GF-D8 (cell line): ENCODE data around the gene DOCK2.
"Not testable (repeated sequence)": the region's sequence is repeated elsewhere in the genome, so short reads cannot be mapped to it uniquely, and the experiment has no call there.

Source experiments
- DNase-seq: peaks from one replicate; lab custom pipeline; 2025; lab: John Stamatoyannopoulos, UW

Gene DOCK2

DNA sequence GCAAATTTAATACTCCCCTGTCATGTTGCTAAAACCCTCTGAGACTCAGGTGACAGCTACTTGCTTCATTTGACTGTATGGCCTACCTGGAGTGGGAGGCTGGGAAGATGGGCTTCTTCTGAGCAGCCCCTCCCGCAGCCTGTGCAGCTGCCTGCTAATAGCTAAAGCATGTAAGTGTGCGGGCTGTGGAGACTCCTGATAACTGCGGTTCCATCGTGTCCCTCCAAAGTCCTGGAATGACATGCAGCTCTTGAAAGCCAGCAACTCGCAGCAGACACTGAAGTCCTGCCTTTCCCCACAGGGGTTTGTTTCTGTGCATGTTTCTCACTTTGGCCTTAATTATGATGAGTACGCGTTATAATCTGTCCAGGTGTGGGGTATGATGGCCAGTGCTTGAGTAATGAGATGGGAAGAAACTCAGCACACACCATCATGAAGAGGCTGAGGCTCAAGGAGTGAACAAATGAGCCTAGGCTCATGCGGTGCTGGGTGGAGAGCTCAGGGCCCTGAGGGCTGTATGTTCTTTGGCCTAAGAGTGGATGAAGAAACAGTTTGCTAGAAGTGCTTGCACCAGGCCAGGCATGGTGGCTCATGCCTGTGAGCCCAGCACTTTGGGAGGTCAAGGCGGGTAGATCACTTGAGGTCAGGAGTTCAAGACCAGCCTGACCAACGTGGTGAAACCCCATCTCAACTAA, 119.1 kb downstream of the DOCK2 start:
- DNase-seq, result no peak

DNA sequence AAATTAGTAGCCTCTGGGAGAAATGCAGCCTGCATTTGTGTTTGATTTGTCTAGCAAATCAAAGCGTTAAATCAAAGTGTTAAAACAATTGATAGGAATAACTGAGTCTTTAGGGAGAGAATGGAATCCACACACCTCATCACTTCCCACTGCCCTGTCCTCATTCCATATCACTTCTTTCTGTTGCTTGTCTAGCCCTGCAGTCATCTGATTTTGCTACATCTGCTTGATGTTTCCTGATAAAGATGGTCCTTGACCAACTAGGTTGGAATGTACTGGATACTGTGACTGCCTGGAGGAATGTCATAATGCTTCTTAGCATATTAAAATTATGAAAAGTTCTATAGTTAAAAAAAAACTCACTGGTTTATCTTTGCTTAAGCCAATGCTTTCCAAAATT, 119.9 kb downstream of the DOCK2 start:
- no peak for DNase-seq

DNA sequence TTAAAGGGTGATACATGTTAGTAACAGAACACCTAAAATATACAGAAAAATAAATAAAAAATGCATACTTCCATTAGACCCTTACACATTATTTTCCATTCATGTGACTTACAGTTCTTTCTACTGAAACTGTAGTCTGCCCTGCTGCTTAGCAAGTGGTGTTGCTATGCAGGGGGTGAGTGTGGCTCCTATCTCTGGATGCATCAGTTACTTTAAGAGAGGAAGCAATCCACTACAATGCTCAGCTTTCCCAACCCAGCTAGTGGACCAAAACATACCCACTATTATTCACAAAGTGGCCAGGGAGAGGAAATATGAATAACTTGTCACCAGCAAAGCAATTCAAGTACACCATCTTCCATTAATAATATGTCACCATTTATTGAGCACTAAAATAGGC, 121.8 kb downstream of the DOCK2 start:
- DNase-seq, result no peak

DNA sequence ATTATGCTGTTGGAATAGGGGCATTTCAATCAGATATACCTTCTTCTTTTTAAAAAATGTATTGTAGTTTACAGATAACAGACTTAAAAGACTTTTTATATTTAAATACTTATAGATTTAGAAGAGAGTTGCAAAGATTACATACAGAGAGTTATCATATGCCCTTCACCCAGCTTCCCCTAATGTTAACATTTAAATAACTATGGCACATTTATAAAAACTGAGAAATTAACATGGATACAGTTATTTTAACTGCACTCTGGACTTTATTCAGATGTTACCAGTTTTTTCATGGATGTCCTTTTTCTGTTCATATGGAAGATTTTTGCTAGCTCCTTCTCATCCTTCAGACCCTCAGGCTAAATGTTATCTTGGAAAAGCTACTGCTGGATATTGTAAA, 123.2 kb downstream of the DOCK2 start:
- no peak for DNase-seq

DNA sequence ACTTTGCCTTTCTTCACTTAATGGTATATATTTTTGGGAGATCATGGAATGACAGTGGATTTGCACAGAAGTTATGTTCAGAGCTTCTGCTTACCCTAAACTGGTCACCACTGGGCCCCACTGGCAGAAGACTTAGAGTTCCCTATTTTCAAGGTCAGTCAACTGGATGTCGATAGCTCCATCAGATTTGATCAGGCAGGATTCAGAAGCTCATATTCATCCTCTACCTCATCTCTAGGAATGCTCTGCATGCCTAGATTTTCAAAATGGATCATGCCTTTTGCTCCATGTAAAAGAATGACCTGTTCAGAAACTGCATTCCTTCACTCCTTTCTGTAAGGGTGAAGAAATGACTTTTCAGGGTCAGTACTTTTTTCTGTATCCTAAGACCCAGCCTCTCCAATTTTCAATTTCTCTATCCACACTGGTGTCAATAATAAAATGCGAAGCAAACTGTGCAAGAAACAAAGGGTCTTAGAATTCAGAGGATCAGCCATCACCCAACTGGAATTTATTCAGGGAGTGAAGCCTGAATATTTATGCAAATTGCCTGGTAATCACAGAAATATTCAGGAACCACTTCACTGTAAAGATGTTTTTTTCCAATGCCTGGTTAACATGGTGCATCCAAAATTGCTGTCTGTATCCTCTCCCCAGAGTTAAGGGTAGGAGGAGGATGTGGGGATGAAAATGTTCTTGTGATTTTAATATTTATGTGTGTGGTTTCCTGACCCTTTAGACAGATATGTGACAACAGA, 125.4 kb downstream of the DOCK2 start:
- no peak for DNase-seq

DNA sequence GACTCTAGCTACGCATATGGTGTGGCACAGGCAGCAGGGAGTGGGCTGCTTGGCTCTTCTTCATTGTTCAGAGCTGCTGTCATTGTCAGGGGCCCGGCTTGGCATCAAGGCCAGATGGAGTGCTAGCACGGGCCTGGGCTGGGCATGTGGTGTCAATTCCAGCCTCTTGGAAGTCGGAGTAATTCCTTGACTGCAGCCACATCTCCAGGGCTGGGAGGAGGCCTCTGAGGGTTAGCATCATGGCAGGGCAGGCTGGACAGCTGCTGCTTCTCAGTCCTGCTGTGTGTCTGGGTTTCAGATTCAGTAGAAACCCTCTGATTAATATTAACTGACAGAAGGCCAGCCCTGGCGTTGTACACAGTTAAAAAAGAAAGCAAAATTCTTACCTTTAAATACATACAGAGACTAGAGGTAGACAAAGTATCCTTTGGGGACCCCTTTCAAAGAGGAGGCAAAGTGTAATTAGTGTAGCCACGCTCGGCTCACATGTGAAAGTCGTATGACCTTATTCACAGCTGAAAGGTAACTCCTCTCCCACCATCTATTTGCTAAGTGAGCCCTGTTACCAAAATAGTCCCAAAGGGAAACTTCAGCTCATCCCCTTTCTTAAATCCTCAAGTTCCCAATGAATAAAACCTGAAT, 126.4 kb downstream of the DOCK2 start:
- DNase-seq, result no peak

DNA sequence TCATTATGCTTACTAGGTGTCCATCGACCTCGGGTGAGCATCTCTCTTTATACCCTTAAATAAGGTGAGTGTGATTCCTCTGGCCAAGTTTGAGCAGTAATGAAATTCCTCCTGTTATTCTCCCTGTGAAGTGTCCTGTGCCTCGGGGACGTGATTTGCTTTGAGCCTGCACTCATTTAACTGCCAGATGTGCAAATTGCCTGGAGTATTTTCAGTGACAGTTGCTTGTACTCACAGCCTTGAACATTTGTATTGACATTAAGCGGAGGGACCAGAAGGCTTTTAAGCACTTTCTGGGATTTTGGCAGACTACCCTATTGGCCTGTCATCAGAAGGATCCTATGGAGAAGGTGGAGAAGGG, 126.9 kb downstream of the DOCK2 start:
- DNase-seq, result no peak

DNA sequence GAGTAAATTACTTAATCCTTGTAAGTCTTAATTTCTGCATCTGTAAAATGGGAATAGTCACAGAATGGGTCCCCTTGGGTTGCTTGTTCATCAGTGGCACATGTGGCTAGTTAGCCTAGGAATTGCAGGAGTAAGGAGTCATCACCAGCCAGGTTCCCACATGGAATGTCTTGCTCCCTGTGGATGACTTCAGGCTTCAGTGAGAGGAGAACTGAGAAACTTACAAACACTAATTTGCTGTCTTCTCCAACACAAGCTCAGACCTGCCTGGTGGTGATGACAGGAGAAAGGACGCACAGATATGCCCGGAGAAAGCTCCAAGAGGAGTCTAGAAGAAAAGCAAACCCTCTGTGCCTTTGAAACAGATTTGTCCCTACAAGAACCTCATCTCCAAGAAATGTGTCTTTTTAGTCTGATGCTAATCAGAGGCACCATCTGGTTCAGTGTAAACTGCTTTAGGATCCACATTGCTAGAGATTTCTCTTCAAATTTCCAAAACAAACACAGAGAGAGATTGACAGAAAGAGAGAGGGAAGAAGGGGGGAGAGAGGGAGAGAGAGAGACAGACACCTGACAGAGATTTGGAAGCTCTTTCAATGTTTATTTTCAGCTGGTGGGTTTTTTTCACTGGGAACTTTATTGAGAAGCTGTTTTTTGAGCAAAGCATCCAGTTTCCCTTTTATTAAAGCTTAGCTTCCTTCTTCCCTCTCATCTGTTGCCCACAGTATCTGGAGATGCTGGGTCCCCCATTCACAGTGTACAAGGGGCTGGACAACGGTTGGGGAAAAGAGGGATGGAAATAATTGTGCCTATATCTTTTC, 128.3 kb downstream of the DOCK2 start:
- DNase-seq, result no peak

DNA sequence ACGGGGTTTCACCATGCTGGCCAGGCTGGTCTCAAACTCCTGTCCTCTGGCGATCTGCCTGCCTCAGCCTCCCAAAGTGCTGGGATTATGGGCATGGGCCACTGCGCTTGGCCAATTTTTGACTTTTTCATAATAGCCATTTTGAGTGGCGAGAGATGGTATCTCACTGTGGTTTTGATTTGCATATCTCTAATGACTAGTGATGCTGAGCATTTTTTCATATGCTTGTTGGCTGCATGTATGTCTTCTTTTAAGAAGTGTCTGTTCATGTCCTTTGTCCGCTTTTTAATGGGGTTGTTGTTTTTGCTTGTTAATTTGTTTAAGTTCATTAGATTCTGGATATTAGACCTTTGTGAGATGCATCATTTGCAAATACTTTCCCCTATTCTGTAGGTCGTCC, 129.9 kb downstream of the DOCK2 start:
- DNase-seq, result not testable (repeated sequence)

DNA sequence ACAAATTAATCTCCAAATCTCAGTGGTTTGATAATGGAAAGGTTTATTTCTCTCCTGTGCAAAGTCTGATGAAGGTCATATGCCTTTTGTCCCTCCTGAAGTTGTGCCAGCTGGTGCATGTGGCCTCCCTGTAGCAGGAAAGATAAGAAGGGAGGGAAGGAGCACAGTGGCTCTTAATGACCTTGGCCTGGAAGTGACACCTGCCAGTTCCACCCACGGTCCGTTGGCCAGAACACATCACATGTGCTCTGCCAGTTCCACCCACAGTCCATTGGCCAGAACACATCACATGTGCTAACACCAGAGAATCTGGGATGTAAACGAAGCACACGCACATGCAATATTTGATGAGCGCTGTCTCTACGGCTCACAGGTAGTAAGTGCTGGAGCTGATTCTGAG, 130.9 kb downstream of the DOCK2 start:
- no peak for DNase-seq

DNA sequence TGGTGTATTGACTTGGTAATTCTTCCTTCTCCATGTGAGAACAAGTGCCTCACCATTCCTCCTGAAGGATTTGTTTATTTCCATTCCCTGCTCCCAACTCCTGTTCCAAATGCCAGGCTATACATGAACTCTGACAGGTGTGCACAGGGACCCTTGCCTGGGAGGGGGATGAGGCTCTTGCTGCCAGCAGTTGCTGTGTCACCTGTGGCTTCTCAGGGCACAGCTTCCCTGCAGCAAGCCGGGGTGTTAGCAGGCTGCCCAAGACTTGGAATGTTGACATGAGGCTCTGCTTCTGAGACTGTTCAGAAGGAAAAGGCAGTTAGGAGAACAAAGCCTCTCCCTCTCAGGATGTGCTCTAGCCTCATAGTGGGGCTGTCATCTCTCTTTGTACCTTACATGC, 131.3 kb downstream of the DOCK2 start:
- no peak for DNase-seq

DNA sequence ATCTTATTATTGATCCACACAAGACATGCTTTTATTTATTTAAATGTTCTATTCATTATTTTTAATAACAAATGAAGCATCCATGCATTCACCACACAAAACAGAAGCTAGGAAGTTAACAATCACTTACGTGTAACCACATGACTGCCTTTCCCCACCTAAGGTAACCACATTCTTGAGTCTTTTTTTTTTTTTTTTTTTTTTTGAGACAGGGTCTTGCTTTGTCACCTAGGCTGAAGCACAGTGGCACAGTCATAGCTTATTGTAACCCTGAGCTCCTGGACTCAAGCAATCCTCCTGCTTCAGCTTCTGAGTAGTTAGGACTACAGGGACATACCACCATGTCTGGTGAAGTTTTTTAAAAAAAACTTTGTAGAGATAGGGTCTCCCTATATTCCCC, 133.0 kb downstream of the DOCK2 start:
- DNase-seq, result no peak

DNA sequence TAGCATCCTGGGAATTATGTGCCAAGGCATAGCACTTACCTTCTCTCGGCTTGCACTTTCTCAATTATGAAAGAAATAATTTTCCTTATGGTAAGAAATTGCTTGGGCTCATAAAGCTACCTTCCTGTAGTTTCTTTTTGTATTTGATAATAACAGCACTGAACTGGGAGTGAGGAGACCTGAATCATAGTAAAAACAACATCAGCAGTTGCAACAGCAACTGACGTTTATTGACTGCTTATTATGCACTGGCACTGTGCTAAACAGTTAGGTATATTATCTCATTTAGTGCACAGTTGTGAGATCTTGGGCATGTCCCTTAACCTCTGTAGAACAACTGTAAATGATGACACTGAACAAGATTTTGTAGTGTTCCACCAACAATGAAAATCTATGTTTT, 135.2 kb downstream of the DOCK2 start:
- no peak for DNase-seq

DNA sequence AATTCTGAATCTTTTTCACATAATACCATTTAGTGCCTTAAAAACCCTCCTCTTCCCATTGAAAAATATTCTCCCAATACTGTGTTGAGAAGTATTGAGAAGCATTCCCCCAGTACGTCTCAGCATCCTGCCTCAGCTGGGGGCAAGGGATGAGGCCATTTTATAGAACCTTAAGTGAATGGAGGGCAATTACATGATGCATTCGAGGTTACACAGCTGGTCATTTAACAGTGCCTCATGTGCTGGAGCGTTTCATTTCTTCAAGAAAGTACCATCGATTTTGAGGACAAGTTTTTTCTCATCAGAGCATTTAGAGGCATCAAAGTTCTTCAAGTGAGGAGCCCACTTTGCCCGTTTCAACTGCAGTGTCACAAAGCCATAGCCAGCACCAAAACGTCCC, 135.6 kb downstream of the DOCK2 start:
- DNase-seq, result no peak

DNA sequence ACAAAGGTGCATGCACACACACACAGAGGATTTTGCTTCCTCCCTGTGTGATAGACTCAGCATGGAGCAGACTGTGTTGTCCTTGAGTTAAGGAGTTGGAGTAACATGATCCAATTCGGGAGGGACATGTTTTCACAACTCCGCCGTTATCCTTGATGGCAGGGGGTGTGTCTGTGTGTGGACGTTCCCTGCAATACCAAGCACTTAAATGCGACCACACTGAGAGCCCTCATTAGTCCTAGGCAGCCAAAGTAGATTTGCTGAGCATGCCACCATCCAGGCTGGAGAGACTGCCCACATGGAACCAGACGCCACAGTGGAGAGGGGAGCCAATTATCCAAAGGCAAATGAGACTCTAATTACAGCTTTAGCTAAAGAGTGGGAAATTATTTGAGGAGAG, 140.1 kb downstream of the DOCK2 start:
- no peak for DNase-seq

DNA sequence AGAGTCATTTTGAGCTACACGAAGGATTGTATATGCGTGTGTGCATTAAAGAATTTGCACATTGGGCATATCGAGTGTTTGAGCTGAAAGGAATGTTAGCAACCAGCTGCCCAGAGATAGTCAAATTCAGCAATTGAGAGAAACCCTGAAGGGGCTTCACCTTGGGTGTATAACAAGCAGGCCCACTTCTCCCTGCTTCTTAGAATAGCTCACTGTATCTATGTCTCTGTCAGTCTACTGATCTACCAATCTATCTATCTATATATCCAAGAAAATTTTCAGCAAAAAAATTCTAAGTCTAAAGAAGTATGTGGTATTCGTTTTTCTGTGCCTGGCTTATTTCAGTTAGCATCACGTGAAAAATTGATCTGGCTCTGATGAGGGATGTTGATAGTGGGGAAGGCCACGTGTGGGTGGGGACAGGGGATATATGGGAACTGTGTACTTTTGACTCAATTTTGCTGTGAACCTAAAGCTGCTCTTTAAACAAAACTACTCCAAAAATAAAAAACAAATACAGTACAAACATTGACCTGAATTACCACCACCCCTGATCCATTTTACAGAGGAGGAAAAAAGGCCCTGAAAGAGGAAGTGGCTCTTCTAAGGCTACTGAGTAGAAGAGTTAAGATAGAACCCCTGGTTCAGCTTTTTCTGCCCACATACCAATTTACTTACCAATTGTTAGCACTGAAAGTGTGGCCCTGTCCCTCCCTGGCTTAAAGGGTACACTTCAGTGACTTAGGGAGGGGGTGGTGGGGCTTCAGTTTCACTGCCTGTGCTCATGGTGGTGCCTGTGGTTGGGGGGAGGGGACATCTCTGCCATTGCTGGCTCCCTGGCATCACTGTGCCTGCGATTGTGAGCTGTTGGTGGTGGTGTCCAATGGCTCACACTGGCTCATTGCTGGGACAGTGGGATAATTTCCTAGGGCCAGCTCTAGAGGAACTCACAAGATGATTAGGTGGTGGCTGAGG, 141.8 kb downstream of the DOCK2 start:
- DNase-seq, result no peak

DNA sequence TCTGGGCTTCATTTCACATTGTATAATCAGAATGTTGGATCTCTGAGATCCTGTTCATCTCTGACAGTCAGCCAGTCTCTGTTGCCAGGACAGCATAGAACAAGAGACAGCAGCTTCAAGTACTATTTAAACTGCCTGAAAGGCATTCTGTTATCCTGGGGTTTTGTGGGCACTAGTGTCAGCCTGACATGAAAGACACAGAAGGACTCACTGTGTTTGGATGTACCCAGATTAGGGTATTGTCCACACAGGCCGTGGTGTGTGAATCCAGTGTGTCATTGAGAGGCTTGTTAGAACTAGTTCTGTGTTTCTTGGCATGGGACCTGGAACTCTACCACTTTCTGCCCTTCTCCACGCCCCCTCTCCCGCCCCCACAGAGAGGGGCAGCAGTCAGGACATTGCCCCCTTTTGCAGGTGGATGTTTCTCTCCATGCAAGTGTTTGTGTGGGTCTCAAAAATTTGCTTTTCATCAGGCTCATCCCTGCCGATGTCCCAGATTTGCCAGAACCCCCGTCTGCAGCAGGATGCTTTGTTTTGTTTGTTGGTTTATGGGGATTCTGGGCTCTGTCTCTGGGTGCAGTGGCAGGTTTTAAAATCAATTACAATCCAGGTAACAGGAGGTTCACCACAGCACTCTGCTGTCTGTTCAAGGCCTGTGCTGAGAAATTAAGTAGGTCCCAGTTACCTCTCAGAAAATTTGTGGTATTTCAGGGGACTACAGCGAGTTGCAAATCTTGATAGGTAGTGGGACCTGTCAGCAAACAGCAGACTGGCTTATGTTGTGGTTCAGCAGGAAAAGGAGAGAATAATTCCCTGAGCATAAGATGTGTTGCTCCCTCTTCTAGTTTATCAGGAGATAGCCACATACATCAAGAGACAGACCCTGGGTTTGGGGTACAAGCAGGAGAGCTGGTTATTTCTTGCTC, 144.6 kb downstream of the DOCK2 start:
- no peak for DNase-seq

DNA sequence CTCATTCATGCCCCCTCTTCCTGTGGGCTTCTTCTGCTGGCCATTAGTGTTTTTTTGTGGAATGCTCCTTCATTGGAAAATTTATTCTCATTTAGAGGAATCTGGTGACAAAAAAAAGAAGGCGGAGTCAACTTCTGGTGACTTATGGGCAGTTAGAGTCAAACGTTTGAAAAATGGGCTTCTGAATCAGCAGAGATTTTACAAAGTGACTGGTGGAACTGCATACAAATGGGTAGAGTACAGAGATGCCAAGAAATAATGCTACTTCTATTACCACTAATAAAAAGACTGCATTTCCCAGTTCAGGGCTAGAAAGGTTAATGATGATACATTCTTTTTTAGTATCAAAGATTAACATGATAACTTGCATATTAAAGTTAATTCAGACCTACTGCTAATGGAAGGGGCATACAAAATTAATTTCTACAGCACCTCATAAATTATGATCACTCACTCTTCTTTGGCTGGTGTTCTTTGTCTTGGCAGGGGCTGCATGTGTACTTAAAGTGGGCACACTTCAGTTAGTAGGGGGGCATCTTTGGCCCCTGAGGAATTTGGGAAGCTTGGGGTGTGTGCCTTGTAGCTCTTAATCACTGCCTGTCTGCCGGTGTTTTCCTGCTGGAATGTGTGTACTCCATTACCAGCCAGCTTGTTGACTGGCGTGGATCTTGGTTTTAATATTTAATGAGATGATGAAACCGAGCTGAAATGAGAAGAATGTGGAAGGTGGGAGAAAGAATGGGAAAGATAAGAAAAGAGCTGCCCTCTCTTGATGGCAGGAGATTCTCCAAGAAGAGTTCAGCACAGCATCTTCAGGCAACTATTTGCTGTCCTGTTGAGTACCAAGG, 148.9 kb downstream of the DOCK2 start:
- DNase-seq, result no peak

DNA sequence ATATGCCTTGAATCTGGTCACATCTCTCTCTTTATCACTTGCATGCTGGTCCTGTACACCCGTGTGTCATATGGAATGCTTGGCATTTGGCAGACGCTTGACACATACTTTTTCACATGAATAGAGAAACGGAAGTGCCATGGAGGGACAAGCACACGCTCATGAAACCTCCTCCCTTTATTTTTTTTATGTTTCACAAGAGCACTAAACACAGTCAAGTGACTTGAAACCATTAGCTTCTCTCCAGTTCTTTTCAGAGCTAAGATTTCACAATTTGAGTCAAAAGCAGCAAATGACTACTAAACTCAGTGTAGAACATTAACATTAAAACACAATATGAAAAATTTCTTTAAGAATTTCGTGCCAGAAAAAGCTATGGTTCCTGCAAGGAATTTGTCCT, 151.1 kb downstream of the DOCK2 start:
- DNase-seq, result no peak
